ENCODE data around the gene CAMK2B.

Gene CAMK2B

GRCh38 chr7:44285561-44285960, 39.8 kb downstream of the CAMK2B start:
- DNase-seq = no peak

- no peak for DNase-seq
Observed at GRCh38 chr7:44284881-44285541, 40.4 kb downstream of the CAMK2B start.

DNA sequence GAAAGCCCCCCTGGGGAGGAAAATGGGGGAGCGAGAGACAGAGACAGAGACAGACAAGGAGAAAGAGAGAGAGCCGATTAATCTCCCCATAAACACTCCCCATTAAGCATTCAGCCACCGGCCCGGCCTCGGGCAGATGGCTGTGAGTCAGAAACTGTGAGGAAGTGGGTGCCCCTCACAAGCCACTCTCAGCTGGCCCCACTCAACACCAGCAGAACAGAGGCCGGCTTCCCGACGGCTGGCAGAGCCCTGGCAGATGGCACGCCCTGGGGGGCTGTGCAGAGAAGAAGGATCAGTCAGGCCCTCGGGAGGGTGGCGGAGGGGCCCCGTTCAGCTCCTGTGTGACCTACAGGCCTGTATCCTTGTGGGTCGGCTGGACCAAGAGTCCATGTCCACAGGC, 41.2 kb downstream of the CAMK2B start:
- peak; percentile 28 for DNase-seq

GRCh38 chr7:44283381-44284211, 41.8 kb downstream of the CAMK2B start:
- DNase-seq = no peak

- no peak for DNase-seq
Observed at GRCh38 chr7:44282601-44283171, 42.7 kb downstream of the CAMK2B start.

DNA sequence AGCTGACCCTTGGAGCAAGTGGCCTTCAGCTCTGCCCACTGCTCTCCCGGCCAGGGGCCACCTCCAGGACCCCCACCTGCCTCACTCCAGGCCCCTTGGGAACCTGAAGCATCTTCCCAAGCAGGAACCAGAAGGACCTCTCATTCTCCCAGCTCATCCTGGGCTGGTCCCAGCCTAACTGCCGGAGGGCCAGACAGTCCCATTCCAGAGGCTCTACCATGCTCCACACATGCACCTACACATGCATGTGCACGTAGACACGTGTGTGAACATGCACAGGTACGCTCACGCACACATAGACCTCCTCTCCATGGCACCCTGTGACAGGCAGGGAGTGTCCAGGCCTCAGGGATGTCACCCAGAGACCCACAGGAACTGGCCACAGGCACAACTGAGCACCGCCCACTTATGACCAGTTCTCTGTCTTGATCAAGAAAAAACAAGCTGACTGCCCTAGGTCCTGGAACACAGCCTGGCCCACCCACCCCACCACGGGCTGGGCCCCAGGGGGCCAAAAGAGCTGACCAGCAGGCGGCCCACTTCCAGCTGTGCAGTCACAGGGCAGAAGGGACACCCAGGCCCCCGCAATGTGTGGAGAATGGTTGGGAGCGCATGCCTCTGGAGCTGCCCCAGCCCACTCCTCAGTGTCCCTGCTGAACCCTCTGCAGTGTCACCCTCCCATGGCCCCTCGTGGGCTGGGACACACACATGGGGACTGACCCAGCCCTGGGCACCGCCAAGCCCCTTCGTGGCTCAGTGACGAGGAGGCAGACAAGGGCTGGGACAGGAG, 43.4 kb downstream of the CAMK2B start:
- DNase-seq = no peak

GRCh38 chr7:44280993-44281721, 44.2 kb downstream of the CAMK2B start:
- DNase-seq = no peak

DNA sequence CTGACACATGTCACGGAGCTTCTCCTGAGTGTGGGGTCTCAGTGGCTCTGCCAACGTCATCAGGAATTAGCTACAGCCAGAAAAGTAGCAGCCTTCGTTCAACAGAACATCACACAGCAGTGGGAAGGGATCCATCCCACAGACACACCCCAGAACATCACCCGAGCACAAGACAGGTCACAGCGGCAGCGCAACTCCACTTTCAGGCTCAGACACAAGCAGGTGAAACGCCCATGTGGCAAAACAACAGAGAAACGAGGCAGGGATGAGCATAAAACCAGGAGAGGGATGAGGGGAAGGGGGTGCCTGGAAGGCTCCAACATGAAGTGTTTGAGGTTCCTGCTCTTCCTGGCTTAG, 44.8 kb downstream of the CAMK2B start:
- DNase-seq = no peak

- no peak for DNase-seq
Observed at GRCh38 chr7:44279731-44280505, 45.5 kb downstream of the CAMK2B start.

GRCh38 chr7:44279286-44279685, 46.1 kb downstream of the CAMK2B start:
- no peak for DNase-seq

- DNase-seq = no peak
Observed at GRCh38 chr7:44278451-44279161, 46.8 kb downstream of the CAMK2B start.

DNA sequence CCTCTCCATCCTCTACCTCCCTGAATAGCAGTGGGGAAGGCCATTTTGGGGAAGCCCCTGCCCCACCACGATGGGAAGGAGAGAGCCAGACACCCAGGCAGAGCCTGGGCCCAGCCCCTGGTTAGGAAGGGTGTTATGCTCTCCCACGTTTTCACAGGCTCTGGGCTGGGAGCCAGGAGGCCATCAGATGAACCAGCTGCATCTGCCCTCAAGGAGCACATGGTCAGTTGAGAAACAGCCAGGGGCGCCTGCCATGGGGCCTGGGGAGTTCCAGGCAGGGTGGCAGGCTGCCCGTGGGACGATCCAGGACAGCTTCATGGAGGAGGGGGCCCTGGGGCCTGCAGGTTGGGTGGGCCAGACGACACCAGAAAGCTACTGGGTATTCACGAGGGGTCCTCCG, 47.5 kb downstream of the CAMK2B start:
- DNase-seq = no peak

DNA sequence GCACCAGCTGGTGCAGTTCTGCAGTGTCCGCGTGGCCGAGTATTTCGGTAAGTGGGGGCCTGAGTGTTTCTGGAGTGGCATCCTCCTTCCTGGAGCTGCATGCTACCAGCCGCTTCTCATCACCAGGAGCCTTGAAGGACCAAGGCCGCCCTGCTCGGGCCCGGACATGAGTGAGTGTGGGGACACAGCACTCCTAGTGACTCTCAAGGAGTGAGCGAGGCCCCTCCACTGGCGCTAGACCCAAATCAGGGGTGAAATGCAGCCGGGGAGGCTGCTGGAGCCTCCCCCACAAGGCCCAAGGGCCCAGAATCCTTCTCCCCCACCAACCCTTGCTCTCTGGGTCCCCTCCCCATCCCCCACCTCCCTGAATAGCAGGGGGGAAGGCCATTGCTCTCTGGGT, 48.0 kb downstream of the CAMK2B start:
- DNase-seq = no peak

GRCh38 chr7:44276571-44277221, 48.7 kb downstream of the CAMK2B start:
- no peak for DNase-seq

GRCh38 chr7:44275957-44276570, 49.3 kb downstream of the CAMK2B start:
- DNase-seq = peak; percentile 13

GRCh38 chr7:44275146-44275545, 50.2 kb downstream of the CAMK2B start:
- no peak for DNase-seq

DNA sequence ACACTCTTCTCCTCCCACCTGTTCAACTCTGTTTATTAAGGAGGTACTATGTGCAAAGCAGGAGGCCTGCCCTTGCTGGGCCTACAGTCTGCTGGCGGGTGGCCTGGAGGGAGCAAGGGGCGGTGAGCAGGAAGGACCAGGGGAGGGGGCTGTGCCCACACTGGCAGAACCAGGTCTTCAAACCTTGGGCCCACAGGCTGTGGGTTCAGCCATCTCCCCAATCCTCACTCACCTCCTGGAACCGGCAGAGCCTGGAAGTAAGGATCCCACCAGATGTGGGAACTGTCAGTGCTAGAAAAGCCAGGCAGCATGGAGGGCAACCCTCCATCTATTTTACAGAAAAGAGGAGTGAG, 50.8 kb downstream of the CAMK2B start:
- DNase-seq = no peak

DNA sequence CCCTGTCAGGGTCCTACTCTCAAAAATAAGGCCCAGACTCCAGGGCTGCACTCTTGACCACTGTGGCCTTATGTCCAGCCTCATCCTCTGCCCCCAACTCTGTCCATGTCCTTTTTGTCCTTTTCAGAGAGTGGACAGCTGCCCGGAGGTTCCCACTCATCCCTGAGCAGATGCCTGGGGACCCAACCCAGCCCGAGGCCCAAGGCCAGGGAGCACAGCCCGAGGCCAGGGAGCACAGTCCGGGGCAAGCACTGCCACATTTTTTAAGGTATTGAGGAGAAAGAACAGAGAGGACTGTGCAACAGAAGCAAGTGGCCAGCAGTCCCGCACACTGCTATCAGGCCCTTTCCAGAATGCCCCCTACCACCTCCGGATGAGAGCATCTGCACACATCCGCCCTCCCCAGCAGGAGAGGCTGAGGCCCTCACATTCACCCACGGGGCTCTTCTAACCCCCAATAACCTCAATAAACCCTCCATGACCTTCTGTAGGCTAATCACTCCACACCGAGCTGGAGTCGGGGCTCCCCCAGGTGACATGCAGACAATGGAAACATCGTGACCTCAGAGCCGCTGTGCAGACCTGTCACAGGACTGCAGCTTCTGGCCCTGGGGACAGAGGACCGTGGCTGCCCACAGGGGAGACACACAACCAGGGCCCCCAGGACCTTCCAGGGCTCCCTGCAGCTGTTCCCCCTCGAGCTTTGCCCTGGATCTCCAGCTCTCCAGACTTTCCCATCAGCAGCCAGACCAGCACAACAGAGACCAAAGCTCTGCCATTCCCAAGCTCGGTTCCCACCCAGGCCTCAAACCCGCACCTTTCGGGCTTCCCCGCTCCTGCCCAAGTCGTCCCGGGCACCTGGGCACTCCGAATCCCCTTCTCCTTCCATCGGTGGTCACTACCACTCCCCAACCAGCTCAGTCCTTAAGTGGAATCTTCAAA, 51.4 kb downstream of the CAMK2B start:
- no peak for DNase-seq

- no peak for DNase-seq
Observed at GRCh38 chr7:44272981-44273380, 52.4 kb downstream of the CAMK2B start.
